Stimulated activated naive CD8-positive, alpha-beta T cell treated with anti-CD3 and anti-CD28 coated beads, Interleukin-15, Interleukin-2, amounts not matched to agents 100 U/mL and 50 U/mL, for 24 hours (primary cell): Measurements from ENCODE around the gene PIK3CG.
"Not testable (repeated sequence)": the region's sequence is repeated elsewhere in the genome, so short reads cannot be mapped to it uniquely, and the experiment has no call there.

Experiments used
- ATAC-seq: fragments of 150-1000 bp; cut with Tn5 transposase; one replicate; pipeline ENCODE4 v1.10.0; 2021
- DNase-seq: peaks from one replicate; pipeline ENCODE4 v3.0.0; 2021

Gene PIK3CG

DNA sequence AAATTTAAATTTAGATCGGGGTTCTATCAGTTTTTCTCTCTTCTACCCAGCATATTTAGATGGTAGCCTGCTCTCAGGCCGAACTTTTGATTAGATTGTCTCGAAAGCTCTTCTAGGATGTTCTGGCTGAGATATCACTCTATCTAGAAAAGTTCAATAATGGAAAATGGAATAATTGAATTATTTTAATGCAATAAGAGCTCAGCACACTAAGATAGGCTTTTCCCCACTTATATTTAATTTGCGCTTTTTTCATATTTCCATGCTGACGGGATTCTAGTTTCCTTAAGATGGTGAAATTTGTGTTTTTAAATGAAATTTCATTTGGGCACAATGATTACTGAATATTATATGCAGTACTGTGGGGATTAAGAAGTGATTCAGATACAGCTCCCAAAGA, 73.7 kb downstream of the PIK3CG start:
- DNase-seq, result no peak
- no peak for ATAC-seq

DNA sequence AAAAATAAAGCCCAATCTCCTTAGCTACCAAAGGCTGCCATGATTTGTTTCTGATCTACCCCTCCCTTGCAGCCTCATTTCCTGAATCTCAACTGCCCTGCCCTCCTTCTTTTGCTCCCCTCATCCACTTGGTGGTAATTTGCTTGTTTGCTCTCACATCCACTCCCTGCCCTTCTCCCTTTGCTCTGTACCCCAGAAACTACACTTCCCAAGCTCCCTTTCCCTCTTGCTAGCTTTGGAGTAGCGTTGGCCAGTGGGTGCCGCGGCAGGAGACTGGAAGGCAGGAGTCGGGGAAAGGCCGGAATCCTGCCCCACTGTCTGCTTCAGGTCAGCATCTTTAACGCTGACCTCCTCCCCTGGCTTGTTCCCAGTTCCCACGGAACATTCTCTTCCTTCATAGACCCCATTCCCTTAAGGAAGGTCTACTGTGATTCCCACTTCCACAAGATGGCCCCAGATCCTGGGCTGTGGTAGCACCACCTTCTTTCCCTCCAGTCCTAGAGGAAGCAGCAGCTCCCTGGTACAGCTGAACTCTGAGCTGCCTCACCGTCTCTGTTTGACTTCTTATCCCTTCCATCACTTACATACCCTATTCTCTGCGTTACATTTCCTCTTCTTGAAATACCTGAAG, 79.1 kb downstream of the PIK3CG start:
- no peak for DNase-seq
- ATAC-seq, result no peak

DNA sequence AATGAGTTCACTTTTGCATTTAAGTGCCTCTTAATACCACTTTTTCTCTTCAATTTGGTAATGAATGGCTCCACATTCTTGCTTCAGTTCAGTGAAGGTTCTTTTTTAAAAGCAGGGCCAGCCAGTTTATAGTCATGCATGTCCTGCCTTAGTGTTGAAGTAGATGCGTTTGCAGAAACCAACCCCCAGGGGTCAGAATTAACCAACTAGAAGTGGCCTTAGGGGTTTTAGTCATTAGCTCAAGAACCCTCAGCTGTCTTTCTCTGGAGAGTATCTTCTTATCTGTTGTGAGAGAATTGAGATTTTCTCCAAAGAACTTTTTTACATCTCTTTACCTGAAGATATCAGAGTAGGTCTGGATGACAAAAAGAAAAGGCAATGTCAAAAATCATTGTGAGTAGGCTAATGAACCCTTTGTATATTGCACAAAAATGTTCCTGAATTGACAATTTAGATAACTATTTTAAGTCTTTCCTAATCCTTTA, 82.2 kb downstream of the PIK3CG start:
- peak; percentile 82 for ATAC-seq
- peak; percentile 14 for DNase-seq

DNA sequence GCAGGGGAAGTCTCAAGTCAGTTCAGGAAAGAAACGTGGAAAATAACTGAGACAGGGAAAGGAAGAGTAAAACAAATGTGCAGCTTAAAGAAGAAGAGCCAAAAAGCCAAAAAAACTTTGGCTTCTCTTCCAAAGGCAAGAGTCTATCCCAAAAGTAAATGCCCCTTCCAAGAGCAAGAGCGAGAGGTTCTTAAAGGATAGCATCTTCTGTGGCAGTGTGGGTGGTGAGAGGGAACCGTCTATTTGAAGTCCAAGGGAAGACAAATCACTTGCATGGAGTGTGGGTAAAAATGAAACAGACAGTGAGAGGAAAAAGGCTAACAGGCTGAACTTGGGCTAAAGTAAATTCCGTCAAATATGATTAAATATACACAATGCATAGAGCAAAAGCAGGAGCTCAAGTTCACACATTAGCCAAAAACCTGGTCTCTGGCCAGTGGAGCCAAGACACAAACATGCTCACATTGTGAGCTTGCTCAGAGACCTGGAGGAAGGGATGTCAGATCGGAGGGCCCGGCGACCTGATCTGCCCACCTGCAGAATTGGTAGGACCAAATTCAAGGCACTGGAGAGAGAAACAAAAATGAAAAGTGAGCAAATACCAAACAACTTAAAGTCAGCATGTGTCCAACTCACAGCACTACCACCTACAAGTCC, 87.0 kb downstream of the PIK3CG start:
- DNase-seq (no peak), ATAC-seq (no peak)

DNA sequence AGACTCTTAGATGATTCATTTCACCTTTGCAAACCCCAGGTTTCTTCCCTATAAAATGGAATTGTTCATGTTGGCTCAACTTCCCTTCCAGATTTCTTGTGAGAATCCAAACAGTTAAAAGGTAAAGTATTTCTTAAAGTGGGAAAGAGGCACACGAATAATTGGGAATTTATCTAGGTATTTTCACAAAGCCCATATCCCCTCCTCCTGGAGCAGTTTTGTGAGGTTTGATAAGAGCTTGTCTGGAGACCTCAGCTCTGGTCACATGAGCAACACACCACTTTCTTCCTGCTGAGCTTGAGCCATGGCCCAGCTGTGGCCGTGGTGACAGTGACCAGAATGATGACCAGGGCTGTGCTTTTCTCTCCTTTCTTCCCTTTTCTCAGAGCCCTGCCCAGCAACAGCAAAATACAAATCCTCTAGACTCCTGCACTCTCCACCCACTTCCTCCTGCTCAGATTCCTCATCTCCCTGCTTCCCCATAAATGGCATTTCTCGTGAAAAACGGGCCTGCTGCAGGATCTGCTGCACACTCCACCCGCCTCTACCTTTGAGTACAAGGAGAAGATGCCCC, 87.7 kb downstream of the PIK3CG start:
- DNase-seq (no peak), ATAC-seq (no peak)

DNA sequence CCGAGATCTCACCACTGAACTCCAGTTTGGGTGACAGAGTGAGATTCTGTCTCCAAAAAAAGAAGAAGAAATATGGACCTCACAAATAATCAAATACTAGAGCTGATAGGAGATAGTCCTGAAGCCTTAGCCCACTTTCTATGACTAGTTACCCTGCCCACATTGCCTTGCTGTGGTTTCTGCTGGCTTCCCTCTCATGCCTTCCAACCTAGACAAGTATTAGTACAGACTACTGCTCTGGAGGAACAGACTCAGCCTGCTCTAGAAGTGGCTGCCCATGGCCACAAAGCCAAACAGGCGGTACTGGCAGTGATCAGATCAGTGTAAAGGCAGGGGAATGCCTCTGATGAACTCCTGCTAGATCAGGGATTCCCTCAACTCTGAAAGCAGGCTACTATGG, 89.8 kb downstream of the PIK3CG start:
- DNase-seq (no peak), ATAC-seq (no peak)

DNA sequence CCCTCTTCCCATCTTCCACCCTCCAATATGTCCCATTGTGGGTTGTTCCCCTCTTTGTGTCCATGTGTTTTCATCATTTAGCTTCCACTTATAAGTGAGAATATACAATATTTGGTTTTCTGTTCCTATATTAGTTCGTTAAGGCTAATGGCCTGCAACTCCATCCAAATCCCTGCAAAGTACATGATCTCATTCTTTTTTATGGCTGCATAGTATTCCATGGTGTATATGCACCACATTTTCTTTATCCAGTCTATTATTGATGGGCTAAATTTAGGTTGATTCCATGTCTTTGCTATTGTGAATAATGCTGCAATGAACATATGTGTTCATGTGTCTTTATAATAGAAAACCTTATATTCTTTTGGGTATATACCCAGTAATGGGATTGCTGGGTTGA, 90.8 kb downstream of the PIK3CG start:
- not testable (repeated sequence) for DNase-seq, ATAC-seq
